PC-9 (cell line): ENCODE data around the gene DSN1. TPM values are rescaled to one million over a fixed set of nuclear protein-coding genes. Genes with fewer than 3 reads are reported as not detected.

Experiments used
- BruUV-seq: library from RNA; stranded (reverse); fragments of 400-500 nt; replicated peaks from 2 replicates; lab custom pipeline; 2021; lab: Mats Ljungman, UMichigan
- CTCF ChIA-PET: fragments of 300-600 bp; sonication (Branson Sonifier 250); formaldehyde crosslinking; loops from one replicate; lab custom pipeline; 2022; ENCODE audit warnings: antibody characterized with exemption; lab: Charles Lee
- POLR2A ChIA-PET: fragments of 300-600 bp; sonication (Branson Sonifier 250); formaldehyde crosslinking; loops from one replicate; lab custom pipeline; 2022; ENCODE audit warnings: antibody characterized with exemption; ENCODE audit not compliant: unreplicated experiment; lab: Charles Lee
- DNase-seq, 2 experiments: peaks; one replicate each; pipeline versions ENCODE4 v3.0.0 to v3.0.0-alpha.2; 2015 to 2022; ENCODE audit warnings: mixed read lengths in 1 of 2
- H2AFZ ChIP-seq: fragments of 200-600 bp; sonication (generic); 2 replicates; pipeline ENCODE4 v1.8.1; 2017; ENCODE audit warnings: antibody characterized with exemption
- H3F3A ChIP-seq: fragments of 200-600 bp; sonication (generic); 2 replicates; pipeline ENCODE4 v1.8.1; 2017; ENCODE audit warnings: antibody characterized with exemption, mild to moderate bottlenecking, low read depth; ENCODE audit not compliant: insufficient read depth
- H3K27ac ChIP-seq: fragments of 200-600 bp; sonication (generic); 2 replicates; pipeline ENCODE4 v1.6.1; 2016; ENCODE audit warnings: mixed run types
- H3K27me3 ChIP-seq: fragments of 200-600 bp; sonication (generic); 2 replicates; pipeline ENCODE4 v1.6.1; 2016; ENCODE audit warnings: low read depth, mixed run types; ENCODE audit not compliant: insufficient read depth
- H3K36me3 ChIP-seq: fragments of 200-600 bp; sonication (generic); 2 replicates; pipeline ENCODE4 v1.6.1; 2016; ENCODE audit warnings: low read depth, mixed run types
- H3K4me1 ChIP-seq: fragments of 200-600 bp; sonication (generic); replicated peaks from 2 replicates; pipeline ENCODE4 v1.6.1; 2016; ENCODE audit warnings: mixed run types; ENCODE audit not compliant: insufficient read depth
- H3K4me2 ChIP-seq: fragments of 200-600 bp; sonication (generic); 2 replicates; pipeline ENCODE4 v1.6.1; 2017; ENCODE audit warnings: mixed run types
- H3K4me3 ChIP-seq: fragments of 200-600 bp; sonication (generic); 2 replicates; pipeline ENCODE4 v1.6.1; 2016; ENCODE audit warnings: mixed run types
- H3K79me2 ChIP-seq: fragments of 200-600 bp; sonication (generic); 2 replicates; pipeline ENCODE4 v1.6.1; 2017; ENCODE audit warnings: low read depth, mixed run types
- H3K9me2 ChIP-seq: fragments of 200-600 bp; sonication (generic); 2 replicates; pipeline ENCODE4 v1.8.1; 2017; ENCODE audit warnings: mild to moderate bottlenecking; ENCODE audit not compliant: insufficient read depth
- H3K9me3 ChIP-seq: fragments of 200-600 bp; sonication (generic); 2 replicates; pipeline ENCODE4 v1.8.1; 2016; ENCODE audit warnings: low read depth; ENCODE audit not compliant: insufficient read depth
- H4K20me1 ChIP-seq: fragments of 200-600 bp; sonication (generic); 2 replicates; pipeline ENCODE4 v1.8.1; 2017; ENCODE audit not compliant: insufficient read depth
- EZH2 ChIP-seq: fragments of 200-600 bp; sonication (generic); IDR thresholded peaks from 2 replicates; pipeline ENCODE4 v1.8.0; 2017; ENCODE audit warnings: antibody characterized with exemption, low read depth
- intact Hi-C: fragments of 100-400 bp; cut with micrococcal nuclease; formaldehyde crosslinking; loops from one replicate; pipeline ENCODE4 v1.10.0; 2022; ENCODE audit not compliant: unreplicated experiment
- total RNA-seq: library from RNA; stranded (reverse); gene quantifications from 2 replicates; pipeline ENCODE4 v1.2.3, GENCODE V29; 2021
- TF ChIP-seq, protein P1 (sequence below): fragments of 200-600 bp; sonication (generic); conservative IDR thresholded peaks from 2 replicates; pipeline ENCODE4 v1.6.1; 2017; ENCODE audit warnings: mixed run types, antibody characterized with exemption, mild to moderate bottlenecking, moderate library complexity

DSN1 gene
- total RNA-seq, 1 experiment from 2014 or later: 32.4 TPM

GRCh38 chr20:36794116-36794474 lies 20.5 kb upstream of the DSN1 start:
- H2AFZ ChIP-seq: no peak overlapping the region
- no peaks in the 10 kb centered on the region for H3K36me3 ChIP-seq
- ChIA-PET POLR2A (no interaction called here), CTCF (no interaction called here)
- no peaks in the 10 kb centered on the region for H3K27me3 ChIP-seq
- no peaks in the 10 kb centered on the region for H3K9me3 ChIP-seq
- no peak for TF ChIP-seq EZH2
- TF ChIP-seq, protein P1, sequence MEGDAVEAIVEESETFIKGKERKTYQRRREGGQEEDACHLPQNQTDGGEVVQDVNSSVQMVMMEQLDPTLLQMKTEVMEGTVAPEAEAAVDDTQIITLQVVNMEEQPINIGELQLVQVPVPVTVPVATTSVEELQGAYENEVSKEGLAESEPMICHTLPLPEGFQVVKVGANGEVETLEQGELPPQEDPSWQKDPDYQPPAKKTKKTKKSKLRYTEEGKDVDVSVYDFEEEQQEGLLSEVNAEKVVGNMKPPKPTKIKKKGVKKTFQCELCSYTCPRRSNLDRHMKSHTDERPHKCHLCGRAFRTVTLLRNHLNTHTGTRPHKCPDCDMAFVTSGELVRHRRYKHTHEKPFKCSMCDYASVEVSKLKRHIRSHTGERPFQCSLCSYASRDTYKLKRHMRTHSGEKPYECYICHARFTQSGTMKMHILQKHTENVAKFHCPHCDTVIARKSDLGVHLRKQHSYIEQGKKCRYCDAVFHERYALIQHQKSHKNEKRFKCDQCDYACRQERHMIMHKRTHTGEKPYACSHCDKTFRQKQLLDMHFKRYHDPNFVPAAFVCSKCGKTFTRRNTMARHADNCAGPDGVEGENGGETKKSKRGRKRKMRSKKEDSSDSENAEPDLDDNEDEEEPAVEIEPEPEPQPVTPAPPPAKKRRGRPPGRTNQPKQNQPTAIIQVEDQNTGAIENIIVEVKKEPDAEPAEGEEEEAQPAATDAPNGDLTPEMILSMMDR: no peak
- H3K4me2 ChIP-seq: no peak overlapping the region
- no TSS peak for BruUV-seq
- intact Hi-C loops: no loop called here
- H3K4me1 ChIP-seq: no peaks in the 10 kb centered on the region
- no peaks in the 10 kb centered on the region for H4K20me1 ChIP-seq
- no peaks in the 10 kb centered on the region for H3K9me2 ChIP-seq
- DNase-seq: no peak
- no peaks in the 10 kb centered on the region; the same call in none of the 2 replicates for H3F3A ChIP-seq
- H3K79me2 ChIP-seq: no peaks in the 10 kb centered on the region
- no peak overlapping the region for H3K27ac ChIP-seq
- H3K4me3 ChIP-seq: no peak overlapping the region

GRCh38 chr20:36793294-36794115 lies 19.9 kb upstream of the DSN1 start:
- H3F3A ChIP-seq: no peaks in the 10 kb centered on the region; the same call in none of the 2 replicates
- no peaks in the 10 kb centered on the region for H3K4me1 ChIP-seq
- H3K27me3 ChIP-seq: no peaks in the 10 kb centered on the region
- BruUV-seq: no TSS peak
- H4K20me1 ChIP-seq: no peaks in the 10 kb centered on the region
- H3K9me3 ChIP-seq: no peaks in the 10 kb centered on the region
- no peak for DNase-seq
- no peak overlapping the region for H2AFZ ChIP-seq
- ChIA-PET CTCF (interaction anchor here (0.6 to 1.0 kb wide), 3 partner anchors 42 to 333 kb away, joined by 4 to 10 read pairs (median 5); no protein-coding TSS in a partner anchor), POLR2A (no interaction called here)
- intact Hi-C loops: no loop called here
- H3K4me3 ChIP-seq: no peak overlapping the region
- no peak overlapping the region for H3K4me2 ChIP-seq
- no peak for TF ChIP-seq EZH2
- TF ChIP-seq, protein P1: no peak
- no peaks in the 10 kb centered on the region for H3K36me3 ChIP-seq
- no peaks in the 10 kb centered on the region for H3K9me2 ChIP-seq
- no peaks in the 10 kb centered on the region for H3K79me2 ChIP-seq
- H3K27ac ChIP-seq: no peak overlapping the region

DNA sequence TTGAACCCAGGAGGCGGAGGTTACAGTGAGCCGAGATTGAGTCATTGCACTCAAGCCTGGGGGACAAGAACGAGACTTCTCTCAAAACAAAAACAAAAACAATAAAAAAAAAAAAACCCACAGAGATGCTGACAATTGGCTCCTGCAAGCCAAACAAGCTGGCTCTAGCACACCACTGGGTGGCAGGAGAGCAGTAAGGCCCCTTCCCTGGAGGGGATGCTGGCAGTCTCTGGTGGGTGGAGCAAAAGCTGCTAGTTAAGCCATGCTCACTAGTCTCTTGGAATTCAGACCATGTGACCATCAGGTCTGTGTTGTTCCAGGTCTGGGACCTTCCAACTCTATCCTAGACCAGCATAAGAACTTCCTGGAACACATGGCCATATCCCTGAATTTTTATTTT lies 18.9 kb upstream of the DSN1 start:
- Histone ChIP-seq H3K36me3 (no peaks in the 10 kb centered on the region), H3K4me1 (no peaks in the 10 kb centered on the region), H3F3A (no peaks in the 10 kb centered on the region; the same call in none of the 2 replicates), H3K27ac (no peak overlapping the region), H4K20me1 (no peaks in the 10 kb centered on the region), H3K79me2 (no peaks in the 10 kb centered on the region), H2AFZ (no peak overlapping the region), H3K9me2 (no peaks in the 10 kb centered on the region), H3K4me3 (no peak overlapping the region), H3K27me3 (no peaks in the 10 kb centered on the region), H3K9me3 (no peaks in the 10 kb centered on the region), H3K4me2 (no peak overlapping the region)
- intact Hi-C loops: loop anchor here (1.0 kb wide), 3 partner anchors 70 to 127 kb away; no protein-coding TSS in a partner anchor
- BruUV-seq: no TSS peak
- TF ChIP-seq EZH2: no peak
- TF ChIP-seq, protein P1: peak; percentile 66
- POLR2A ChIA-PET: interaction anchor here (0.7 to 1.0 kb wide), 2 partner anchors 19 to 38 kb away, joined by 3 to 4 read pairs; partner anchors contain the start of gene DSN1
- CTCF ChIA-PET: interaction anchor here (0.6 to 1.2 kb wide), 8 partner anchors 12 to 485 kb away, joined by 3 to 5 read pairs (median 4); partner anchors contain the start of gene DSN1
- DNase-seq: peak; percentile 85 to 87
